H1 (cell line): ENCODE results near the gene RGS11.

Experiments
- TBP ChIP-seq: IDR thresholded peaks from 2 replicates; pipeline ENCODE4 v1.6.1; 2011; ENCODE audit warnings: low read depth, low read length, improper control_type of control experiment
- TF ChIP-seq, protein P1 (sequence below), 3 experiments: IDR thresholded peaks; 1 replicate in 2 of 3; 2 replicates in 1 of 3; pipeline versions ENCODE4 v1.5.1 to v1.6.1; 2011; ENCODE audit warnings: low read length in 3 of 3, mild to moderate bottlenecking in 3 of 3, inconsistent platforms in 2 of 3, low read depth in 1 of 3, moderate library complexity in 1 of 3; ENCODE audit not compliant: insufficient read depth in 1 of 3; ENCODE audit errors: control extremely low read depth in 1 of 3

DNA sequence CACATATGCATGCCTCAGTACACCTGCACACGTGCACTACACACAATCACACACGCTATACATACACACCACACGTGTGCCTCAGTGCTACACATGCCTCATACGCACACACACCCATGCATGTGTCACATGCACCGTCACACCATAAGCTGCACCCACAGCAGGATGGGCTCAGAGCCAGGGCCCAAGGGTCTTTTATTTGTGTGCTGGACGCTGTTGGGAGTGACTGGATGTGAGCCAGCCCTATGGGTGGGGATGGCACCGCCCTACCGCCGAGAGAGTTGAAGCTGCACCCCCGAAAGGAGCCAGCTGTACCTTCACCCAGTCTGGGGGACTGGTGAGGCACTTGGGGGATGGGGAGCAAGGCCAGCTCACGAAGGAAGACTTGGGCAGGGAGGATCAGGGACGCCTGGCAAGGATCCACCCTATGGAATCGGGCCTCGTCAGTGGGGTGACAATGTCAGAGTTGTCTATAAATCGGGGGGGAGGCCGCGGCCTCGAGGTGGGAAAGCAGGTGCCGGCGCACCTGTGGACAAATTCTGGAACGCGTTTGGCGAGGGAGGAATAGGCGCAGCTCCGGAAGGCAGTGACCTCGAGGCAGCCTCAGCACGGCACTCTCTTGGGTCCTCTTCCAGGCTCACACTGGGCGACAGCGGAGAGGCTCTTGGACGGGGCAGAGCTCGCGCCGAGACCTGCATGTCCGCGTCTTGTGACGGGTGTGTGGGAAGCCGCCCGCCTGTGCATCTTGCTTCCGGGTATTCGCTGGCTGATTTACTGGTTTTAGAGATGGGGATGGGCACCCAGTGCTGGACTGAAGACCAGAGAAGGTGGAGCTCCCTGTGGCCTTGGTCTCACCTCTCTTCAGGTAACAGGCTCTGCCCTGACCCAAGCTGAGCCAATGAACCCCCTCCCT, 7.3 kb downstream of the RGS11 start:
- TF ChIP-seq, protein P1, sequence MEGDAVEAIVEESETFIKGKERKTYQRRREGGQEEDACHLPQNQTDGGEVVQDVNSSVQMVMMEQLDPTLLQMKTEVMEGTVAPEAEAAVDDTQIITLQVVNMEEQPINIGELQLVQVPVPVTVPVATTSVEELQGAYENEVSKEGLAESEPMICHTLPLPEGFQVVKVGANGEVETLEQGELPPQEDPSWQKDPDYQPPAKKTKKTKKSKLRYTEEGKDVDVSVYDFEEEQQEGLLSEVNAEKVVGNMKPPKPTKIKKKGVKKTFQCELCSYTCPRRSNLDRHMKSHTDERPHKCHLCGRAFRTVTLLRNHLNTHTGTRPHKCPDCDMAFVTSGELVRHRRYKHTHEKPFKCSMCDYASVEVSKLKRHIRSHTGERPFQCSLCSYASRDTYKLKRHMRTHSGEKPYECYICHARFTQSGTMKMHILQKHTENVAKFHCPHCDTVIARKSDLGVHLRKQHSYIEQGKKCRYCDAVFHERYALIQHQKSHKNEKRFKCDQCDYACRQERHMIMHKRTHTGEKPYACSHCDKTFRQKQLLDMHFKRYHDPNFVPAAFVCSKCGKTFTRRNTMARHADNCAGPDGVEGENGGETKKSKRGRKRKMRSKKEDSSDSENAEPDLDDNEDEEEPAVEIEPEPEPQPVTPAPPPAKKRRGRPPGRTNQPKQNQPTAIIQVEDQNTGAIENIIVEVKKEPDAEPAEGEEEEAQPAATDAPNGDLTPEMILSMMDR (IDR thresholded peaks at IDR 0.05; ENCODE audit: control extremely low read depth in 1 of 3, insufficient read depth in 1 of 3, low read depth in 1 of 3, low read length in 3 of 3): no peak
- no peak for TF ChIP-seq TBP
